B cell (primary cell): ENCODE measurements around the gene LIPA.

Source experiments
- EZH2 ChIP-seq: IDR thresholded peaks from 2 replicates; pipeline ENCODE4 v1.6.1; 2012; ENCODE audit warnings: borderline replicate concordance, low read depth, mild to moderate bottlenecking, moderate library complexity, low read length; ENCODE audit not compliant: insufficient read depth, poor library complexity, severe bottlenecking
- TF ChIP-seq, protein P1 (sequence below): fragments of 200-600 bp; IDR thresholded peaks from one replicate; pipeline ENCODE4 v1.8.0; 2022; ENCODE audit warnings: antibody characterized with exemption, mild to moderate bottlenecking

DNA sequence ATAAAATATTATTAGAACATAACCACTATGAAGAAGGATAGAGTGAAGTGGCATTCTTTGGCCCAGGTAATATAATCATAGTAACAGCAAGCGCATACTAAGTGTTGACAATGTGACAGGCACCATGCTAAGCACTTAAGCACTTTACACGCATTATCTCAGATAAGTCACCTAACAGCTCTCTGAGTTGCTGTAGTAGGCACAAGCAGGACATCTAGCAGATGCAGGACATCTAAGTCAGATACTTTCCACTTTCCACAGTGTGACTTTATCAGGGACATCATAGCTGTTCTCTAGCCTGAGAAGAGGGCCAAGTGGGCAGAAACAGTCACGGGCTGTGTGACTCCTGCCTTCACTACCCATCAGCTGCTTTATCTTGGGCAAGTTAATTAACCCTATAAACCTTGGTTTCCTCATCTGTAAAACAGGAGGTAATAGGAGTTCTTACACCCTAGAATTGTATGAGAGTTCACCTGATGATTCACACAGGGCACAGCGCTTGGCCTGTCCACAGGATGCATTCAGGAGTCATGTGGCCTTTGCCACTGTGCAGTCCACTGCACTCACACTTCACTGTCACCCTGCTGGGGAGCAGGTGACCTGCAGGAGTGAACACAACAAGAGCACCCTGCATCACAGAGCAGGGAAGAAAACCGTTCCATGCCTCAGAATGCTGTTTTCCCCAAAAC lies 12.5 kb downstream of the LIPA start:
- TF ChIP-seq, protein P1, sequence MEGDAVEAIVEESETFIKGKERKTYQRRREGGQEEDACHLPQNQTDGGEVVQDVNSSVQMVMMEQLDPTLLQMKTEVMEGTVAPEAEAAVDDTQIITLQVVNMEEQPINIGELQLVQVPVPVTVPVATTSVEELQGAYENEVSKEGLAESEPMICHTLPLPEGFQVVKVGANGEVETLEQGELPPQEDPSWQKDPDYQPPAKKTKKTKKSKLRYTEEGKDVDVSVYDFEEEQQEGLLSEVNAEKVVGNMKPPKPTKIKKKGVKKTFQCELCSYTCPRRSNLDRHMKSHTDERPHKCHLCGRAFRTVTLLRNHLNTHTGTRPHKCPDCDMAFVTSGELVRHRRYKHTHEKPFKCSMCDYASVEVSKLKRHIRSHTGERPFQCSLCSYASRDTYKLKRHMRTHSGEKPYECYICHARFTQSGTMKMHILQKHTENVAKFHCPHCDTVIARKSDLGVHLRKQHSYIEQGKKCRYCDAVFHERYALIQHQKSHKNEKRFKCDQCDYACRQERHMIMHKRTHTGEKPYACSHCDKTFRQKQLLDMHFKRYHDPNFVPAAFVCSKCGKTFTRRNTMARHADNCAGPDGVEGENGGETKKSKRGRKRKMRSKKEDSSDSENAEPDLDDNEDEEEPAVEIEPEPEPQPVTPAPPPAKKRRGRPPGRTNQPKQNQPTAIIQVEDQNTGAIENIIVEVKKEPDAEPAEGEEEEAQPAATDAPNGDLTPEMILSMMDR = no peak
- TF ChIP-seq EZH2 = no peak
